Glutamatergic neuron (in vitro differentiated cells): ENCODE results near the gene ZNF407. TPM values are rescaled to one million over a fixed set of nuclear protein-coding genes. Genes with fewer than 3 reads are reported as not detected.

Source experiments
- DNase-seq: peaks from one replicate; pipeline ENCODE4 v3.0.0; 2022
- H3K27ac Mint-ChIP-seq: one replicate; pipeline ENCODE4 v1.8.0; 2020; ENCODE audit warnings: mild to moderate bottlenecking, mixed read lengths, inconsistent platforms; ENCODE audit not compliant: unreplicated experiment
- H3K27me3 Mint-ChIP-seq: one replicate; pipeline ENCODE4 v1.8.0; 2020; ENCODE audit warnings: mild to moderate bottlenecking, moderate library complexity, mixed read lengths, inconsistent platforms; ENCODE audit not compliant: unreplicated experiment
- H3K36me3 Mint-ChIP-seq: one replicate; pipeline ENCODE4 v1.8.0; 2020; ENCODE audit warnings: mild to moderate bottlenecking, mixed read lengths, inconsistent platforms; ENCODE audit not compliant: unreplicated experiment
- H3K4me1 Mint-ChIP-seq: one replicate; pipeline ENCODE4 v1.8.0; 2020; ENCODE audit warnings: mild to moderate bottlenecking, low read depth, mixed read lengths, inconsistent platforms; ENCODE audit not compliant: unreplicated experiment
- H3K4me3 Mint-ChIP-seq: one replicate; pipeline ENCODE4 v1.8.0; 2020; ENCODE audit warnings: mild to moderate bottlenecking, mixed read lengths, inconsistent platforms; ENCODE audit not compliant: unreplicated experiment
- H3K9me3 Mint-ChIP-seq: one replicate; pipeline ENCODE4 v1.8.0; 2020; ENCODE audit warnings: mild to moderate bottlenecking, moderate library complexity, mixed read lengths, inconsistent platforms; ENCODE audit not compliant: unreplicated experiment
- total RNA-seq: library from RNA; stranded (reverse); fragmentation: NEBNext Ultra II Directional; extraction: Animal tissue kit (Norgen Biotek cat#: 25700); gene quantifications from one replicate; pipeline ENCODE4 v1.2.1, GENCODE V29; 2021; ENCODE audit not compliant: unreplicated experiment
- TF ChIP-seq, protein P1 (sequence below): fragments of 200-600 bp; sonication (generic); IDR thresholded peaks from one replicate; pipeline ENCODE4 v1.5.0; 2021; ENCODE audit not compliant: partially characterized antibody, unreplicated experiment

ZNF407 gene
- total RNA-seq, 1 donor from 2014 or later = 15.8 TPM

DNA sequence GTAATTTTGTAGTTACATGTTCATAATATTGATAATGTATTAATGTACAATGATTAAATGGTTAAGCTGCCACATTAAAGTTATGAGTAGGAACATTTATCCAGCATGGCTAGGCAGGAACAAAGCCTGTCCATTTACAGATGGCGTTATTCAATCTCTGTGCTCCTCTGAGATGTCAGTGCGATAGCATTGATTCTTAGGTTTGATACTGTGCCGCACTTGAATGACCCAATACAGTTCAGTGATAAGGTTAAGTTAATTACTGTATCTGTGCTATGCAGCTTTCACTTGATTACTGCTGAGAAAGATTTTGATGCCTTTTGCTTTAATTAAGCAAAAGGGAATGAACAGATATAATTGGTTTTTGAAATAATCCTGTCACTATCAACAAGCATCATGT, 111.8 kb downstream of the ZNF407 start:
- Mint-ChIP-seq H3K27ac (no peak overlapping the region), H3K4me1 (no peaks in the 10 kb centered on the region), H3K27me3 (no peaks in the 10 kb centered on the region), H3K4me3 (no peak overlapping the region), H3K9me3 (no peaks in the 10 kb centered on the region), H3K36me3 (no peaks in the 10 kb centered on the region)
- DNase-seq = no peak
- TF ChIP-seq, protein P1, sequence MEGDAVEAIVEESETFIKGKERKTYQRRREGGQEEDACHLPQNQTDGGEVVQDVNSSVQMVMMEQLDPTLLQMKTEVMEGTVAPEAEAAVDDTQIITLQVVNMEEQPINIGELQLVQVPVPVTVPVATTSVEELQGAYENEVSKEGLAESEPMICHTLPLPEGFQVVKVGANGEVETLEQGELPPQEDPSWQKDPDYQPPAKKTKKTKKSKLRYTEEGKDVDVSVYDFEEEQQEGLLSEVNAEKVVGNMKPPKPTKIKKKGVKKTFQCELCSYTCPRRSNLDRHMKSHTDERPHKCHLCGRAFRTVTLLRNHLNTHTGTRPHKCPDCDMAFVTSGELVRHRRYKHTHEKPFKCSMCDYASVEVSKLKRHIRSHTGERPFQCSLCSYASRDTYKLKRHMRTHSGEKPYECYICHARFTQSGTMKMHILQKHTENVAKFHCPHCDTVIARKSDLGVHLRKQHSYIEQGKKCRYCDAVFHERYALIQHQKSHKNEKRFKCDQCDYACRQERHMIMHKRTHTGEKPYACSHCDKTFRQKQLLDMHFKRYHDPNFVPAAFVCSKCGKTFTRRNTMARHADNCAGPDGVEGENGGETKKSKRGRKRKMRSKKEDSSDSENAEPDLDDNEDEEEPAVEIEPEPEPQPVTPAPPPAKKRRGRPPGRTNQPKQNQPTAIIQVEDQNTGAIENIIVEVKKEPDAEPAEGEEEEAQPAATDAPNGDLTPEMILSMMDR = no peak

DNA sequence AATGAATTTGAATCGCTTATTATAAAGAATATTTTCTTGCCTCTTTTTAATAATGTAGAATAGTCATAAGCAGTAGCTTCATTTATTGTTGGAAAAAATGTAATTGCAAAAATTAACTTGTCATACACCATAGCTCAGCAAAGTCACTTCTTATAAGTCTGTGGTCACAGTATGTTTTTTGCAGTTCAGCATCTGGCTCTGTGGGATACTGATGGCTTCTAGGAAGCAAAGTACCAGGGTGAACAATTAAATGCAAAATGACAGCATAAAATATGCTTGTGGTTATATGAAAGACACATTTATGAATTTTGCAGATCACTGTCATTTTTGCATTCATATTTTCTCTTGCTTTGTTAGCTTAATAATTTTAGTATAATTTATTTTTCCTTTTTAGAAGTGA, 116.5 kb downstream of the ZNF407 start:
- Mint-ChIP-seq H3K27me3 (no peaks in the 10 kb centered on the region), H3K4me1 (peaks cover 4% of the 10 kb centered on the region), H3K4me3 (no peak overlapping the region), H3K9me3 (no peaks in the 10 kb centered on the region), H3K36me3 (no peaks in the 10 kb centered on the region), H3K27ac (no peak overlapping the region)
- no peak for DNase-seq
- TF ChIP-seq, protein P1 = no peak

DNA sequence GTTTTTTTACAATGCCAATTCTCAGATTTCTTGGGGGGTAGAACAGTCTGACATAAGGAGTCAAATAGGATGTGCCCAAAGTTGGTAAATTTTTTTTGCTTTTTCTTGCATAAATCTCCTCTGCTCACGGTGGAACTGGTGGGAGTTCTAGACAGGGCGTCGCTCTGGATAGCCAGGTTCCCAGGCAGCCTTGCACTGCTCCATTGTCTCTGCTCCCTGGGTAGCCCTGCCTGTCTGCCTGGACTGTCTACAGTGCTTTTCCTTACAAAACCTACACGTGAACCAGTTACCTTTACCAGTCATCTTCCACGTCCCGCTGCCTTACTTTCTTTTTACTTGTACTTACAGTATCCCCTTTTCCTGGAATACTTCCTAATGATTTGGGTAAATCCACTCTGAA, 117.1 kb downstream of the ZNF407 start:
- peaks cover 2% of the 10 kb centered on the region for H3K27me3 Mint-ChIP-seq
- H3K4me3 Mint-ChIP-seq = no peak overlapping the region
- DNase-seq = no peak
- H3K36me3 Mint-ChIP-seq = no peaks in the 10 kb centered on the region
- no peak overlapping the region for H3K27ac Mint-ChIP-seq
- TF ChIP-seq, protein P1 = no peak
- peaks cover 4% of the 10 kb centered on the region for H3K4me1 Mint-ChIP-seq
- H3K9me3 Mint-ChIP-seq = no peaks in the 10 kb centered on the region

DNA sequence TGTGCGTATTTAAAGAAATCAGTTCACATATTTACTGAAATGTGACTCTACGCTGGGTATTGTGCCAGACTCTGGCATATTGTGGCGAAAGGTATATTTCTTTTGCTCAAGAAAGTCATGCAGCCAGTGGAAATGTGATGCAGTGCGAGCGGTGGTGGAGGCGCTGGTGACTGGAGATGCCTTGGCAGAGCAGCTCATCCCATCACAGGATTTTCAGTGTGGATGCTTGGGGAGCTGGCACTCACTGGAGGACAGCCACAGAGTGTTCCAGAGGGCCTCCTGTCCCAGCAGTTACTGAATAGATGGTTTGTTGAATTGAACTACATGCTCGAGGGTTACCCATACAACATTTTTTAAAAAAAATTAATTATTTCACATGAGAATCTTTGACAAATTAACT, 117.6 kb downstream of the ZNF407 start:
- H3K27ac Mint-ChIP-seq = no peak overlapping the region
- no peaks in the 10 kb centered on the region for H3K9me3 Mint-ChIP-seq
- no peak overlapping the region for H3K4me3 Mint-ChIP-seq
- H3K27me3 Mint-ChIP-seq = peaks cover 2% of the 10 kb centered on the region
- no peaks in the 10 kb centered on the region for H3K36me3 Mint-ChIP-seq
- no peak for DNase-seq
- peaks cover 4% of the 10 kb centered on the region for H3K4me1 Mint-ChIP-seq
- TF ChIP-seq, protein P1 = no peak

DNA sequence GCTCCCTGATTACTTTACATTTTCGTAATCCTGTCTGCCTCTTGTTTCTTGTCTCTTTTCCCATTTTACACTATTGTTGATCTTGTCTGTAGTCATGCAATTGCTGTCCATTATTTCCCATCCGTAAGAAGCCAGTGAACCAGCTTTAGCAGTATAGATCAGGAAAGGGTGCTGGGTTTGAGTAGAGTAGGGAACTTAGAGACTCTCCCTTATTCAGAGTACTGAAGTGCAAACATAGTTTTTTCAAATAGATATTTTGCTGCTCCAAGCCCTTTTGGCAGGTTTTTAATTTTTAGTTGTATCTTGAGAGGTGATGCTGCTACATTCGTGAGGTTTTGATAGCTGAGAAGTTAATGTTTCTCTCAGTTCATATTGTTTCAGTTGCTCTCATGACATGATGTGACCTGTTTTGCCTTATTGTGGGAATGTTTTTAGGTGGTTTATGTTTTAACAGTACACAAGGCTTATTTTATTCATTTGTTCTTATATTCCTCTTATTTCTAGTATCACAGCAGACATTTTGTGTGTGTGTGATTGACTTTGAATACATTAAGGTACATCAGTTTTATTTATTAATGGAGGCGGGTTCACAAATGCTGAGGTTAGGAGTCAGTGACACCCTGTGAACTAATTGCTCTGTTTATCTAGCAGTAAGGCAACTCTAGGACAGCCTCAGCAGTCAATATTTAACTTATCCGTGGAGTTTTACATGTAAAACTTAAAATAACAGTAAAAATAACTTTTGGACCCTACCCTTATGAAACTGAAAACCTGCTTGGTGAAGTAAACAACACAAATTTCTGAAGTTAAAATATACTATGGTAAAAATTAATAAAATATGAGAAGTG, 118.4 kb downstream of the ZNF407 start:
- peaks cover 4% of the 10 kb centered on the region for H3K4me1 Mint-ChIP-seq
- peaks cover 2% of the 10 kb centered on the region for H3K27me3 Mint-ChIP-seq
- no peaks in the 10 kb centered on the region for H3K36me3 Mint-ChIP-seq
- H3K4me3 Mint-ChIP-seq = no peak overlapping the region
- TF ChIP-seq, protein P1 = no peak
- no peak for DNase-seq
- no peak overlapping the region for H3K27ac Mint-ChIP-seq
- no peaks in the 10 kb centered on the region for H3K9me3 Mint-ChIP-seq
